Measurements from ENCODE around the gene INSM1.

DNA sequence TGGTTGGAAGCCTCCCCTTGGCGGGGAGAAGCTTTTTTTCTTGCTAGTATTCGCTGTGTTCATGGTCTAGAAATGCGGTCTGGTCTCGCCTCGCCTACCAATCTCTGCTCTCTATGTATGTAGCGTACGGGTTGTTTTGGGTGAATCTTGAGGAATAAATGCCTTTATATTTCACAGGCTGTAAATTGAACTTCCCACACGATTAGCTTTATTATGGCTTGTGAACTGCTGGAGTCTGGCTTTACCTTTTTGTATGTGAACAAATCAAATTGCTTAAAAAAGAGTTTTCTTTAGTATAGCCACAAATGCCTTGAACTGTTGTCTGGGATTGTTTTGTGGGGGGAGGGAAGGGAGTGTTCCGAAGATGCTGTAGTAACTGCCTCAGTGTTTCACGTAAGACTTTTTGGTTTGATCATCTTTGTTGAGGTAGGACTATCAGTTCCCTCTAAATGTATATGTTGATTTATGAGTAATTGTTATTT lies 2.2 kb downstream of the INSM1 start:
- TF ChIP-seq, protein P1, sequence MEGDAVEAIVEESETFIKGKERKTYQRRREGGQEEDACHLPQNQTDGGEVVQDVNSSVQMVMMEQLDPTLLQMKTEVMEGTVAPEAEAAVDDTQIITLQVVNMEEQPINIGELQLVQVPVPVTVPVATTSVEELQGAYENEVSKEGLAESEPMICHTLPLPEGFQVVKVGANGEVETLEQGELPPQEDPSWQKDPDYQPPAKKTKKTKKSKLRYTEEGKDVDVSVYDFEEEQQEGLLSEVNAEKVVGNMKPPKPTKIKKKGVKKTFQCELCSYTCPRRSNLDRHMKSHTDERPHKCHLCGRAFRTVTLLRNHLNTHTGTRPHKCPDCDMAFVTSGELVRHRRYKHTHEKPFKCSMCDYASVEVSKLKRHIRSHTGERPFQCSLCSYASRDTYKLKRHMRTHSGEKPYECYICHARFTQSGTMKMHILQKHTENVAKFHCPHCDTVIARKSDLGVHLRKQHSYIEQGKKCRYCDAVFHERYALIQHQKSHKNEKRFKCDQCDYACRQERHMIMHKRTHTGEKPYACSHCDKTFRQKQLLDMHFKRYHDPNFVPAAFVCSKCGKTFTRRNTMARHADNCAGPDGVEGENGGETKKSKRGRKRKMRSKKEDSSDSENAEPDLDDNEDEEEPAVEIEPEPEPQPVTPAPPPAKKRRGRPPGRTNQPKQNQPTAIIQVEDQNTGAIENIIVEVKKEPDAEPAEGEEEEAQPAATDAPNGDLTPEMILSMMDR (conservative IDR thresholded peaks at IDR 0.05 in 1 of 2, IDR thresholded peaks at IDR 0.05 in 1 of 2; ENCODE audit: extremely low read depth in 1 of 2, insufficient read depth in 1 of 2, low read depth in 1 of 2, low read length in 2 of 2): no peak
- TF ChIP-seq EZH2 (IDR thresholded peaks at IDR 0.05; ENCODE audit: borderline replicate concordance, low read length): peak; percentile 1
